Measurements from ENCODE around the gene FGF6.

FGF6 gene

GRCh38 chr12:4447151-4447550, 1.5 kb upstream of the FGF6 start:
- DNase-seq (ENCODE audit: low read depth in 2 of 2): no peak

- no peak for DNase-seq (ENCODE audit: low read depth in 2 of 2)
Measured at GRCh38 chr12:4446335-4446734, 720 bp upstream of the FGF6 start.

- no peak for DNase-seq (ENCODE audit: low read depth in 2 of 2)
Measured at GRCh38 chr12:4444031-4444430, 1.6 kb downstream of the FGF6 start.

- DNase-seq (ENCODE audit: low read depth in 2 of 2): no peak
Measured at GRCh38 chr12:4443616-4444015, 2.0 kb downstream of the FGF6 start.

- no peak for DNase-seq (ENCODE audit: low read depth in 2 of 2)
Measured at GRCh38 chr12:4441355-4442335, 4.0 kb downstream of the FGF6 start.

- DNase-seq (ENCODE audit: low read depth in 2 of 2): no peak
Measured at GRCh38 chr12:4440187-4440941, 5.3 kb downstream of the FGF6 start.

DNA sequence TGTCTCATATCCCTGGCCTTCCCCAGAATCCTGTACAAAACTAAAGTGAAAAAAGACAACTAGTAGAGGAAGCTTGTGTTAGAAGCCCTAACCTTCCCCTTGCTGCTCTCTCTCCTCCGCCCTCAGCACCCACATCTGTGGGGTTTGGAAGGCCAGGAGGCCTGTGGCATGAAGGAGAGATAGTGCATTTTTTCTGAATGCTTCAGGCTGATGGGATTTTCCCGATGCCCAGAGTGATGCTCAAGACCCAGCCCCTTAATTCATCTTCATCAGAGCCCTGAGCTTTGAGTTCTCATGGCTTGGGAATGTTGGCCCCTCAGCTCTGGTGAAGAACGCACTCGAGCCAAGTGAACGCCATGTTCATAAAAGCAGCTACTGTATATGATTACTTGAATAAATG, 5.9 kb downstream of the FGF6 start:
- no peak for DNase-seq (ENCODE audit: low read depth in 2 of 2)

DNA sequence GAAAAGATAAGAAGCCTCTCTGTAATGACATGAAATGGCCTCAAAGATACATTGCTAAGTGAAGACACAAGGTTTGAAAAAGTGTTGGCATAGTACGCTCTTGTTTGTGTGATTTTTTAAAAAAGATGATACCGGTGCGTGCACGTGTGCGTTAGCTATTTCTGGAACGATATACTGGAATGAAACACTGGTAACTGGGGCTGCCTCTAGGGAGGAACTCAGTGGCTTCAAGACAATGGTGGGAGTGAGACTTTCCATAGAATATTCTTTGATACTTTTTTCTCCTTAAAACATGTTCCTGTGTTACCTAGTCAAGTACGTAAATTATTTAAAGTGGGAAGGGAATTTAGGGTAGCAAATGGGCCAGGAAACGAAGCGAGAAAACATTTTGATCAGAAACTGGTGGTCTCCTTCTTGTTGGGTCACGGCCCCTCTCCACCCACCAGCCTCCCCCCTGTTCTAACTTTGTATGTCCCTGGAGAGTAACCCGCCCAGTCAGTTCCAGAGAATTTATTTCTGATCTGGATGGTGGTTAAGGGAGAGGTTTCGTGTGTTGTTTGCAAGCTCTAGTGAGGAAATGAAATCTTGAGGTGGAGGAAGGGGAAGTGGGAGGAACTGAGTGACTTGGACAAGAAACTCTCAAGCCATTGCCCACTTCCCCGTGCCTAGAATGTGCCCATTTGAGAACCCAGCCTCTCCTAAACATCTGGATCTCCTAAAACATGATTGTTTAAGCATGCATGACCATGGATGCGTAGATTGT, 6.6 kb downstream of the FGF6 start:
- DNase-seq (ENCODE audit: low read depth in 2 of 2): no peak

DNA sequence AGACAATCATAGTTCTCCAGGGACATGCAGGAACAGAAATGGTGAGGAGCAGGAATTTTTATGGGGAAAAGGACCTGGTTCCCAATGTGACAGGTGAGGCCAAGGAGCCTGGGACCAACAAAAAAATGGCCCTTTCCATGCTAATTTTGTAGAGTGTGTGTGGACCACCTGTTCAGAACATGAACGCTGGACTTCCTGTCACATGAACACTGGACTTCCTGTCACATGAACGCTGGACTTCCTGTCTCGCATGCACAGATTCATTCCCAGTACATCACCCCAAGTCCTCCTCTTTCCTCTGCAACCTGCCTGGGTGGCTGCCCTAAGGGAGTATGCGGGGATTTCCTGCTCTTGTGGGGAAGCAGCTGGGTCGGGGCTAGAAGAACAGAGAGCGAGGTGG, 10.1 kb downstream of the FGF6 start:
- no peak for DNase-seq (ENCODE audit: low read depth in 2 of 2)

DNA sequence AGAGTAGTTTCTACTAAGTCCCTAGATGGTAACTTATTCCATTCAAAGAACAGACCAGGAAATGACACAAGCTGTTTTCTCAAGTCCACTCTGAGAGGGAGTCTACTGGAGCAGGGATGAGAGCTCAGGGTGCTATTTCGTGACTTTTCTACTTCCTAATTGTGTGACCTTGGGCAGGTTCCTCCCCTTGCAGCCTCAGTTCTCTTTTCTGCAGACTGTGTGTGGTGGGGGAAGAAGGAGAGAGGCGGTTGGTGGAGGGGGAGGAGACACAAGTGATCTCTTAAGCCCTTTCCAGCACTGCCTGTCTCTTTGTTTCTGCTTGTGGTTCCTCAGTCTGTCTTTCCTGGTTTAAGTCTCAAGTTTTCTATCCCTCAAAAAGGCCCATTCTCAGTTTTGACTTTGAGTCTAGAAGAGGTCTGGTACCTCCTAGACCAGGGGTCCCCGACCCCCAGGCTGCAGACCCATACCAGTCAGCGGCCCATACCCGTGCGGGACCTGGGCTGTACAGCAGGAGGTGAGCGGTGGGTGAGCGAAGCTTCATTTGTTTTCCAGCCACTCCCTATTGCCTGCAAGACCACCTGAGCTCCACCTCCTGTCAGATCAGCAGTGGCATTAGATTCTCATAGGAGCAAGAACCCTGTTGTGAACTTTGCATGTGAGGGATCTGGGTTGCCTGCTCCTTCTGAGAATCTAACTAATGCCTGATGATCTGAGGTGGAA, 10.7 kb downstream of the FGF6 start:
- no peak for DNase-seq (ENCODE audit: low read depth in 2 of 2)

DNA sequence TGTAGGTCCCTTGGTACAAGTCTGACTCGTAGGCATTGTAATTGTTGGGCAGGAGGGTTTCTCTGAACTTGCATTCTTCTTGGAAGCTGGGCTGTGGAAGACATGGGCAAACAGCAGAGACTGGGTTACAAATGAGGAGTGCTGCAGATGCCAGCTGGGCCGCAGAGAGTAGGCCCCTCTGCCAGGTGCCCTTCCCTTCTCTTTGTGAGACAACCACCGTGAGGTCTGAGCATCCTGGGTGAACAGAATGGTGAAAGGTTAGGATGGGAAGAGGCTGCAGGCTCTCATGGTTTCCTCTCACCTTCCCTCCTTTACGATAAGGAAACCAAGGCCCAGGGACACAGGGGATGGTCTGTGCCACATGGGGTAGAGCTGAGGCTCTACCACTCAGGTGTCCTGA, 11.3 kb downstream of the FGF6 start:
- no peak for DNase-seq (ENCODE audit: low read depth in 2 of 2)

DNA sequence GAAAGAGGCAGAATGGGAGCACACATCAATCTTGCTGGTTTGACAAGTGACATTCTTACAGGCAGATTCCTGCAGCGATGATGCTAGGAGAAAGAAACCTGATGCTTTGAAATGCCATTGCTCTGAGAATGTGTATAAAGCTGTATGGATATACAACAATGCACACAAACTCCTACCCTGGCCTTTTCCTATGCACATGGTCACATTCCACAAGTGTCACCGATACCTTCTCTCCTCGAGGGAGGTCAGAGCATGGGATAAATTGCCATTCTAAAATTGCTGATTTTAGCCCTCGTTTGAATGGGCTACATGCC, 11.9 kb downstream of the FGF6 start:
- DNase-seq (ENCODE audit: low read depth in 2 of 2): no peak

GRCh38 chr12:4432878-4433744, 12.5 kb downstream of the FGF6 start:
- DNase-seq (ENCODE audit: low read depth in 2 of 2): no peak

DNA sequence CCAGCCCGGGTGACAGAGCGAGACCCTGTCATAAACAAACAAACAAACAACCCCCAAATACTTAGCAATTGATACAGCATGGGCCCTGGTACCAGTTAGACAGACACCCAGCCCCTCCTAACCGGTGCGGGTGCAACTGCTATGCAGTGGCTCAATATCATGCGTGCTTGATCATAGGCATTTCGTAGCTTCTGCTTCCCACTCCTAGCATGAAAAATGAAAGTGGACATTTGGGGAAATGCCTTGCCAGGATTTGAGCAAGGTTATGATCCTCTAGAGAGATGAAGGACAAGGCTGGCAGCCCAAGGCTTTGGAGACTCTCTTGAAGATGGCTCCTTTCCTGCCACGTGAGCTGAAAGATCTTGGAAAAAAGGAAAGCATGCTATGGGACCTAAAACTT, 13.7 kb downstream of the FGF6 start:
- no peak for DNase-seq (ENCODE audit: low read depth in 2 of 2)

DNA sequence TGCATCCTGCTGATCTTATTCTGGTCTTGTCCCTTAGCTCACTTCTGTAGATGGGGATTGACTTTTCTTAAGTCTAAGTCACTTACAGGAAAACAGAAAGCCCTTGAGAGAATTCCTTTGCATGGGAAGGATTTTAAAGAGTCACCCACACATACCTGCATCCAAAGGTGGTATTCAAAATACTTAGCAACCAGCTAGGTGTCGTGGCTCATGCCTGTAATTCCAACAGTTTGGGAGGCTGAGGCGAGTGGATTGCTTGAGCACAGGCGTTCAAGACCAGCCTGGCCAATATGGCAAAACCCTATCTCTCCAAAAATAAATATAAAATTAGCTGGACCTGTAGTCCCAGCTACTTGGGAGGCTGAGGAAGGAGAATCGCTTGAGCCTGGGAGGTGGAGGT, 14.2 kb downstream of the FGF6 start:
- no peak for DNase-seq (ENCODE audit: low read depth in 2 of 2)

GRCh38 chr12:4424422-4424821, 21.2 kb downstream of the FGF6 start:
- DNase-seq (ENCODE audit: low read depth in 2 of 2): no peak

- DNase-seq (ENCODE audit: low read depth in 2 of 2): no peak
Measured at GRCh38 chr12:4423528-4424195, 22.0 kb downstream of the FGF6 start.

GRCh38 chr12:4422985-4423384, 22.6 kb downstream of the FGF6 start:
- no peak for DNase-seq (ENCODE audit: low read depth in 2 of 2)

DNA sequence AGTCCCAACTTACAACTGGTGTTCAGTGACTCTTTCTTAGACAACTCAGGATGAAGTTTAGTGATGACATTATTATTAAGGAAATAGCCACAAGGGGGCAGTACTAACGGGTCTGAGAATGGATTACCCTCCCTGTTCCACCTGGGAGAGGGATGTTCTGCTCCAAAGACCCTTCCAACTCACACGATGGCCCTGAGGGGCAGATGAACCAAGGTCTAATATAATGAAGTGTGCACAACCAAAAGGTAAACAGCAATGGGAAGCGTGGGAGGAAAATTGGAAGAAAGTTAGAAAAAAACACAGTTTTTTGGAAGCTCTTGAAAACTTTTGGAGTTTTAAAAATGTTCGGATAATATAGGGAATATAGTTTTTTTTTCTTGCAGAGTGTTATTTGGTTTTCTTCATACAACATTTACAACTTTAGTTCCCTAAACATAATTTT, 24.0 kb downstream of the FGF6 start:
- no peak for DNase-seq (ENCODE audit: low read depth in 2 of 2)

- no peak for DNase-seq (ENCODE audit: low read depth in 2 of 2)
Measured at GRCh38 chr12:4420138-4420670, 25.4 kb downstream of the FGF6 start.

Measured in stimulated activated CD8-positive, alpha-beta memory T cell treated with anti-CD3 and anti-CD28 coated beads, Interleukin-7, amount 100 ng/mL, for 4 hours (primary cell).